ENCODE data around the gene SLC25A15.

DNA sequence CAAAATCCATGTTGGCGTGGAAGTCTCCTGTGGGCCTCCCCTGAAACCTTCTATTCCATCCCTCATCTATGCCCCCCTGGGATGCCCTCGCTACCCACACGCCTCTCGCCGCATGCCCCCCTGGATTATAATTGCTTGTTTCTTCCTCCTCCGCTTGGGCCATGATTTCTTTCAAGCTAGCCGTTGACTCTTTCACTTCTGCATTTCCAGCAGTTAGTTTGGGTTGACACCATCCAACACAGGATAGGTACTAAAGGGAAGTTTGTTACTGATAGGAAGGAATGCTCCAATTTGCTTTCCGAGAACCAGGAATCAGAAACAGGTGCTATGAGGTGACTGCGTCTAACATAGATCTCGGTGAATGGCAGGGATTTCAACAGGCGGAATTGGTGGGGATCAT is 7.7 kb upstream of the SLC25A15 start:
- no peak for TF ChIP-seq POLR2A (IDR thresholded peaks at IDR 0.05; ENCODE audit: low read length)
- no peak for TF ChIP-seq GATA1 (IDR thresholded peaks at IDR 0.05; ENCODE audit: low read depth, low read length)

Data from erythroblast (primary cell).